ENCODE results near the gene NR2F2. TPM values are rescaled to one million over a fixed set of nuclear protein-coding genes. Genes with fewer than 3 reads are reported as not detected.

The NR2F2 gene
- total and polyA plus RNA-seq, 2 of the 13 experiments (the other 11 are each of a cell fraction or from before 2014, with no cell fraction given) = 3.5 to 4.7 TPM

- TF ChIP-seq ZNF687 (CRISPR knock-in tag; IDR thresholded peaks at IDR 0.05) (peak; percentile 89), TFDP1 (CRISPR knock-in tag; IDR thresholded peaks at IDR 0.05; ENCODE audit: borderline replicate concordance) (peak; percentile 72; the same call in 1 of the 2 replicates), ETV5 (CRISPR knock-in tag; IDR thresholded peaks at IDR 0.05; ENCODE audit: borderline replicate concordance) (peak; percentile 49; the same call in 1 of the 2 replicates), KMT2A (CRISPR knock-in tag; IDR thresholded peaks at IDR 0.05) (peak; percentile 87), ZNF772 (CRISPR knock-in tag; IDR thresholded peaks at IDR 0.05) (no peak), SKI (IDR thresholded peaks at IDR 0.05; ENCODE audit: partially characterized antibody) (peak; percentile 72), MAZ (IDR thresholded peaks at IDR 0.05; ENCODE audit: borderline replicate concordance, low read depth, low read length) (no peak), MAZ (CRISPR knock-in tag; IDR thresholded peaks at IDR 0.05; ENCODE audit: low read depth) (0 out of 2 replicates have a peak, but pooled peaks have one; percentile 41), KMT2B (CRISPR knock-in tag; IDR thresholded peaks at IDR 0.05) (peak; percentile 55; the same call in 1 of the 2 replicates), TGIF2 (CRISPR knock-in tag; IDR thresholded peaks at IDR 0.05) (peak; percentile 47; the same call in 1 of the 2 replicates), MYC (CRISPR knock-in tag; IDR thresholded peaks at IDR 0.05; ENCODE audit: borderline replicate concordance) (peak; percentile 65; the same call in 1 of the 2 replicates), ZNF382 (CRISPR knock-in tag; IDR thresholded peaks at IDR 0.05; ENCODE audit: borderline replicate concordance) (no peak), NR0B2 (CRISPR knock-in tag; IDR thresholded peaks at IDR 0.05) (0 out of 2 replicates have a peak, but pooled peaks have one; percentile 20), ZSCAN21 (CRISPR knock-in tag; IDR thresholded peaks at IDR 0.05; ENCODE audit: borderline replicate concordance) (peak; percentile 72; the same call in 1 of the 2 replicates), GTF3A (CRISPR knock-in tag; conservative IDR thresholded peaks at IDR 0.05) (no peak), ZNF605 (CRISPR knock-in tag; IDR thresholded peaks at IDR 0.05) (peak; percentile 69), FOSL2 (CRISPR knock-in tag; IDR thresholded peaks at IDR 0.05) (peak; percentile 43), MLLT10 (CRISPR knock-in tag; IDR thresholded peaks at IDR 0.05) (no peak), RBM22 (optimal IDR thresholded peaks at IDR 0.05; ENCODE audit: low read length) (no peak), KLF13 (CRISPR knock-in tag; IDR thresholded peaks at IDR 0.05) (no peak), ZNF224 (CRISPR knock-in tag; IDR thresholded peaks at IDR 0.05) (no peak), ZNF205 (CRISPR knock-in tag; IDR thresholded peaks at IDR 0.05) (peak; percentile 88; the same call in 1 of the 2 replicates), MXI1 (IDR thresholded peaks at IDR 0.05; ENCODE audit: borderline replicate concordance, low read depth, low read length) (0 out of 3 replicates have a peak, but pooled peaks have one; percentile 32), KDM3A (CRISPR knock-in tag; IDR thresholded peaks at IDR 0.05; ENCODE audit: low read depth) (peak; percentile 77; the same call in 1 of the 2 replicates), AKAP8 (CRISPR knock-in tag; IDR thresholded peaks at IDR 0.05) (no peak)
These were observed 26.3 kb downstream of the NR2F2 start (continued) for GRCh38 chr15:96356494-96357455.
